HG03039 (cell line): ENCODE measurements around the gene PIH1D1.
"Not testable (repeated sequence)": the region's sequence is repeated elsewhere in the genome, so short reads cannot be mapped to it uniquely, and the experiment has no call there.

Experiments
- ATAC-seq: cut with Tn5 transposase; IDR thresholded peaks from one replicate; pipeline ENCODE4 v1.9.1; 2021; ENCODE audit warnings: mild to moderate bottlenecking, moderate library complexity; ENCODE audit not compliant: unreplicated experiment

Gene PIH1D1

DNA sequence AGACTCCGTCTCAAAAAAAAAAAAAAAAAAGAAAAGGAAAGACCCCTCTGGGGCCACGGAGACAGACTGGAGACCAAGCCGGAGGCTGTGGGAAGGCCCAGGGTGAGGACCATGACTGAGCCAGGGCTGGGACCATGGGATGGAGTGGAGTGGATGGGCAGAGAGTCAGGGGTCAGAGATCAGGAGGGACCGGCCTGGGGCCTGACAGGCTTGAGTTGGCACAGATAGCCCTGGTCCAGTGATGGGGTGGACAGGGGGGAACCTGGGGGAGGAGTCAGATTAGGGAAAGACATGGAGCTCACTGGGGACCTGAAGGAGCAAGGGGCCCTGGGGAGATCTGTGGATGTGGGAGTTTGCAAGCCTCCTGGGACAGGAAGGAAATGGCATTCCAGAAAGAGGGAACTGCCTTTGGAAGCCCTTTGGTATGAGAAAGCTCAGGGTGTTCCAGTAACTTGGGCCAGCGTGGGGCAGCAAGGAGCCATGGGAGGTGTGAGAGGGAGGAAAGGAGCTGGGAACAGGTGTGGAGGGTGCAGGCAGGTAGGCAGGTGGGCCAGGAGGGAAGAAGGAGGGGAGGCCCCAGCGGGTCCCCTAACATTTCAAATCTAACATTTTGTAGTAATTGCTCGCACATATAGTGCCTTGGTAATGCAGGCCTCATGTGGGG is 29.5 kb upstream of the PIH1D1 start:
- ATAC-seq, result no peak

DNA sequence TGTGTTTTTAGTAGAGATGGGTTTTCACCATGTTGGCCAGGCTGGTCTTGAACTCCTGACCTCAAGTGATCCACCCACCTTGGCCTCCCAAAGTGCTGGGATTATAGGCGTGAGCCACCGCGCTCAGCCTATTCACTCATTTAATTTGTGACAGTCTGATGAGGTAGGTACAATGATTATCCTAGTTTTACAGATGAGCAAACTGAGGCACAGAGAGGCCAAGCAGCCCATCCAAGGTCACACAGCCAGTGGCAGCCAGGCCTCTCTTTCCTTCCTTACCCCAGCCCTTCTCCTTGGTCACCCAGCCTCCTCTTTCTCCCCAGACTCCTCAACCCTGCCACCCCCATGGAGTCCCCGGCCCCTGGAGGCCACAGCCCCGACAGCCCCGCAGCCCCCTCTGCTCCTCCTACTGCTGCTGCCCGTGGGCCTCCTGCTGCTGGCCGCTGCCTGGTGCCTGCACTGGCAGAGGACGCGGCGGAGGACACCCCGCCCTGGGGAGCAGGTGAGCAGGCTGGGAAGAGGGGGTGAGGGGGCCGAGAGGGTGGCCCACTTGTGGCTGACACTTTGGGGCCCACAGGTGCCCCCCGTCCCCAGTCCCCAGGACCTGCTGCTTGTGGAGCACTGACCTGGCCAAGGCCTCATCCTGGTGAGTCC is 28.5 kb upstream of the PIH1D1 start:
- ATAC-seq, result no peak

DNA sequence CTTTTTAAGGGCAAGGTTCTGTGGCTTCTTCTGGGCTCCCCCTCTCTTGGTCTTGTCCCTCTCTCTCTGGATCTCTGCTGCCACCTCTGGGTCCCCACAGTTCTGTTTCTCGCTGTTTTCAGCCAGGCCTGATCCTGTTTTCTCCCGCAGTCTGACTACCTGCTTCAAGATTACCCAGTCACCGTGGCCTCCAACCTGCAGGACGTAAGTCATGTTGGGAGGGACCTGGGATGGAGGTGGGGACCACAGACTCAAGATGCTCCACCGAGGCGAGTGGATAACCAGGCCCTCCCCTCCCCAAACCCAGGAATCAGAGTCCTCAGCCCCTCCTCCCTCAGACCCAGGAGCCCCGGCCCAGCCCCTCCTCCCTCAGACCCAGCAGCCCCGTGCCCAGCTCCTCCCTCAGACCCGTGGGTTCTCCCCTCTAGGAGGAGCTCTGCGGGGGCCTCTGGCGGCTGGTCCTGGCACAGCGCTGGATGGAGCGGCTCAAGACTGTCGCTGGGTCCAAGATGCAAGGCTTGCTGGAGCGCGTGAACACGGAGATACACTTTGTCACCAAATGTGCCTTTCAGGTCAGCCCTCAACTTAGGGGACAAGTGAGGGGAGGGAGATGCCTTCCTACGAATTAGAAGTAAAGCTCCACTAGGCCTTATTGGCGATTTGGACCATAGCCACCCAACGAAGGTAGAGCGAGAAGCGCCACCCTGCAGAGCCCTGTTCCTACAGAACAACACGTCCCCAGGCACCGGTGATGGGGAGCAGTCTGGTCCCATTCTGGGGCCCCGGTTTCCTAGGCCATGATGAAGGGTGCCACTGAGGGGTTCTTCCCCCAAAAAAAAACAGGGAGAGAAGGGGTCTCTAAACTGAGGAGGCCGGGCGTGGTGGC is 24.6 kb upstream of the PIH1D1 start:
- ATAC-seq, result no peak

DNA sequence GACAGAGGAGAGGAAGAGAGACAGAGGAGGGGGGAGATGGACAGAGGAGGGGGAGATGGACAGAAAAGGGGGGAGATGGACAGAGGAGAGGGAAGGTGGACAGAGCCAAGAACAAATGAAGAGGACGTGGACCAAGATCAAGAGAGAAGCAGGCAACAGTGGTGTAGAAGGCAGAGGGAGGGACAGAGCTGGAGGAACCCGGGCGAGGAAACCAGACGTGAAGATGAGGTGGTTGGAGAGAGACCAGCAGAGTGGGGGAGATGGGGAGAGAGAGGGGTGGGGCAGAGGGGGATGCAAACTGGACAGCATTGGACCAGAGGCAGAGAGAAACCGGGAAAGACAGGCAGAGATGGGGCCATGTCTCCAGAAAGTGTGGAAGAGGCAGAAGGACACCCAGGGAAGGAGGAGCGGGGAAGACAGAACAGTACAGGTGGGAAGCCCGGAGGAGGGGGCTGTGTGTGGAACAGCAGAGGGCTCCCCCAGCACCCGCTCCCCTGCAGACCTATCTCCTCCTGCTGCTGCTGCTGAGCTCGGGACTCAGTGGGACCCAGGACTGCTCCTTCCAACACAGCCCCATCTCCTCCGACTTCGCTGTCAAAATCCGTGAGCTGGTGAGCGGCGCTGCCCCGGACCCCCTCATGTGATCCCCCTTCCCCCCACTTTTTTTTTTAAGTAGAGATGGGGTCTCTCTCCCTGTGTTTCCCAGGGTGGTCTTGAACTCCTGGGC is 23.7 kb upstream of the PIH1D1 start:
- no peak for ATAC-seq

DNA sequence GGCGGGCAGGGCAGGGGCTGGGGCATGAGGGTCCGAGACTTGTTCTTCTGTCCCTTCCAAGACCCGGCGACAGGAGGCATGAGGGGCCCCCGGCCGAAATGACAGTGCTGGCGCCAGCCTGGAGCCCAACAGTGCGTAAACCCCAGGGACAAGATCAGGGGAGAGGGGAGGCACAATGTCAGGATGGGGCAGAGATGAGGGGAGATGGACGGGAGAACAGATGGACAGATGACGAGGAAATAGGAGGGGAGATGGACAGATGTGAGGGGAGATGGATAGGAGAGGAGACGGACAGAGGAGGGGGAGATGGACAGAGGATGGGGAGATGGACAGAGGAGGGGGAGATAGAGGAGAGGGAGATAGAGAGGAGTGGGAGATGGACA is 22.9 kb upstream of the PIH1D1 start:
- no peak for ATAC-seq

DNA sequence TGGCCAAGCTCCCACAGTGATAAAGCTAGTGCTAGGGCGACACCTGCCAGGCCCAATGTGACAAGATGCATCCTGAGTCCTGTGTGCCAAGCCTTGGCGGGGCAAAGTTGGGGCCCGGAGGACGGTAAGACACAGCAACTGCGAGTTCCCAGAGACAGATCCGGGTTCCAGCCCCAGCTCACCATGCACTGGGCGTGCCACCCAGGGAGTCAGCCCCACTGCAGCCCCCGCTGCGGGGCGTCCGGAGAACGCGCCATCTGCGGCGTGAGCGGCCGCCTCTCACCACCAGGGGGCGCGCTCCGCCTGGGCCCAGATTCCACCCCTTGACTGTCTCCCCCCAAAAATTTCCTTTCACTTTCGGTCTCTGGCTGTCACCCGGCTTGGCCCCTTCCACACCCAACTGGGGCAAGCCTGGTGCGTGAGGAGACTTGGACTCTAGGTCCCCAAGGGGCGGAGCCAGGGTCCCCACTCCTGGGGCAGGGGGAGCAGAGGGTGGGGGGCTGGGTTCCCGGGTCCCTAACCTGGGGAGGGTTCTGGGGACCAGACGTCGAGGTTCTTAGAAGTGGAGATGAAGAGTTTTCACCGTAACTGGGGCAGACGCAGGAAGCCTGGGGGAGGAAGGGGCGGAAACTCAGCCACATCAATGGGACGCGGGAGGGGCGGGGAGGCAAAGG is 22.4 kb upstream of the PIH1D1 start, which contains the start of gene FLT3LG:
FLT3LG (plus strand) TSS at position 348 of the 674 bp plus-strand sequence. CDS start 425 bp downstream, outside the sequence.
- no peak for ATAC-seq

DNA sequence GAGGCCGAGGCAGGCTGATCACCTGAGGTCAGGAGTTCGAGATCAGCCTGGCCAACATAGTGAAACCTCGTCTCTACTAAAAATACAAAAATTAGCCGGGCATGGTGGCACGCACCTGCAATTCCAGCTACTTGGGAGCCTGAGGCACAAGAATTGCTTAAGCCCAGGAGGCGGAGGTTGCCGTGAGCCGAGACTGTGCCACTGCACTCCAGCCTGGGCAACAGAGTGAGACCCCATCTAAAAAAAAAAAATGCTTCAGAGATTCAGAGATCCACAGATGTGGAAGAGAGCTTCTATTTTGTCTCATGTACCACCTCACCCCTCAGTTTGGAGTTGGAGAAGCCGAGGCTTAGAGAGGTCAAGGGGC is 21.9 kb upstream of the PIH1D1 start:
- not testable (repeated sequence) for ATAC-seq

DNA sequence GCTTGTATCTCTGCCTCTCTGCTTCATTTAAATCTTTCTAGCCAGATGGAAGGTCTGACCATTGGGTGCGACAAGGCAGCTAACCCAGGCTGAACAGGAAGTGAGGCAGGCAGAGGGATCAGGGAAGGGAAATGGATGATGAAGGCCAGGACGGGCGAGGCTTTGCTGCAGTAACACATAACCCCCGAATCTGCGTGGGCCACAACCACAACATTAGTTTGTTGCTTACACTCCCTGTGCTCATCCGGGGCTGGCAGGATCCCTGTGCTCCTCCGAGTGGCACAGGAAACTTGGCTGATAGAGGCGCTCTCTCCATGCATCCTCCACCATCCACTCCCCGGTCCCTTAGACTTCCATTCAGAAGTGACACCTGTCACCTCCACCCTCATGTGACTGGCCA is 21.3 kb upstream of the PIH1D1 start:
- no peak for ATAC-seq

DNA sequence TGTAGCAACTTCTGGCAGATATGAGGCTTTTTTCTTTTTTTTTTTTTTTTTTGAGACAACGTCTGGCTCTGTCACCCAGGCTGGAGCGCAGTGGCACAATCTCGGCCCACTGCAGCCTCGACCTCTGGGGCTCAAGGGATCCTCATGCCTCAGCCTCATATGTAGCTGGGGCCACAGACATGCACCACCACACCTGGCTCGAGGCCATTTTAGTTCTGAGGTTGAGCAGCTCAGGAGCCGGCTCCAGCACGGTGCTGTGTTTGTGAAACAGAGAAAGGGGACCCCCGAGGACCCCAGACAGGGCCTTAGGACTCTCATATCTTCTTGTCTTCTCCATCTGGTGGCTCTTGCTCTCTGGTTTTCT is 19.0 kb upstream of the PIH1D1 start:
- ATAC-seq, result no peak

DNA sequence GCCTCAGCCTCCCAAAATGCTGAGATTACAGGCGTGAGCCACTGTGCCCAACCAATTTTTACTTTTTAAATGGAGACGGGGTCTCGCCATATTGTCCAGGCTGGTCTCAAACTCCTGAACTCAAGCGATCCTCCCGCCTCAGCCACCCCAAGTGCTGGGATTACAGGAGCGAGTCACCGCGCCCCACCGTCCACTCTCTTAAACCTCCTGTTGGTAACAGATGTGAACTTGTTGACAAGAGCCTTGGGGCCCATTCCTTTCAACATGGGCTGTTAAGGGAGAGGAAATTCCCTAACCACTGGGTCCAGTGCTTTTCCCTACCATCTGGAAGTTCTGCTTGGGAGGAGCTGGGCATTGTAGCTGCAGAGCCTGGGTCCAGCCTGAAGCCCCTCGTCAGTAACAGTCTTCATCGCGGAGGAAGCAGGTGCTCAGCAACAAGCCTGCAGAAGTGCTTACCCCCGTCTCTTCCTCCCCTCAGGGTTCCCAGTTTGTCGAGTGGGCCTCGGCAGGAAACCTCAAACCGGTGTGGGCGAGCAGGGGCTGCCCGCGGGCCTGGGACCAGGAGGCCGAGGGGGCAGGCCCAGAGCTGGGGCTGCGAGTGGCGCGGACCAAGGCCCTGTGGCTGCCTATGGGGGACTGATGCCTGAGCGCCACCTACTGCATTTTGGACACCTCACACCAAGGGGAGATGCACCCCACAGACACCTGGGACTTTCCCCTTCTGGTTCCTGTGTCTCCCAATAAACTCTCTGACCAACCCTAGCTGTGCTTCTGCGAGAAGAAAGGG is 18.4 kb upstream of the PIH1D1 start:
- ATAC-seq, result peak; percentile 41

DNA sequence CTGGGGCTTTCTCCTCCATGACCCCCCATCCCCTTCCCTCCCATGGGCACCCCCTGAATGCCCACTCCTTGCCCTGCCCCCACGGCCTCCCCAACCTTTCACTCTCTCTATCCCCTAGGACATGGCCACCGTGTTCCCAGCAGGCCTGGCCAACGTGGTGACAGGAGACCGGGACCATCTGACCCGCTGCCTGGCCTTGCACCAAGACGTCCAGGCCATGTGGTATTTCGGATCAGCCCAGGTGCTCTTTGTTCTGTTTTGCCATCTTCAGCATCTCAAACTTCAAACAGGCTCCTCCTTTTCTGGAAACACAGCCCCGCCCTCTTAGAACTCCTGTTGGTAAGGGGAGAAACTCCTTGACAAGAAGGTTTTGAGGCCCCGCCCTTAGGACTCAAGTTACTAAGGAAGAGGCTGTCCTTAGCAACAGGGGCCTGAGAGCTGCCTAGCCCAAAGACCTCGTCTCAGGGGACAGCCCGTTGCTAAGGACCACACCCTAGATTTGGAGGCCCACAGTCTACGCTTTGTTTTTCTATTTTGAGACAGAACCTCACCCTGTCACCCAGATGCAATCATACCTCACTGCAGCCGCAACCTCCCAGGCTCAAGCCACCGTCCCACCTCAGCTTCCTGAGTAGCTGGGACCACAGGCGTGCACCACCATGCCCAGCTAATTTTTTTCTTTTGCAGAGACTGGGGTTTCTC is 17.3 kb upstream of the PIH1D1 start:
- peak; percentile 49 for ATAC-seq

DNA sequence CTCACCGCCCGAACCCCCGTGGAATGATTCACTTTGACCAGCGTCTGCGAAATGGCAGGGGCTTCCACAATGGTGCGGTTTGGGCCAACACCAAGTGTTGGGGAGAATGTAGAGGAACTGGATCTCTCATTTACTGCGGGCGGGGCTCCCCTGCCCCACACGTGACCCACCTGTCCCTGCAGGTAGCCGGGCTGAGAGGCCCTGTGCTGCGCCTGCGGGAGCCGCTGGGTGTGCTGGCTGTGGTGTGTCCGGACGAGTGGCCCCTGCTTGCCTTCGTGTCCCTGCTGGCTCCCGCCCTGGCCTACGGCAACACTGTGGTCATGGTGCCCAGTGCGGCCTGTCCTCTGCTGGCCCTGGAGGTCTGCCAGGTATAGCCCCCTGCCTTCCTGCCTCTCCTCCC is 16.6 kb upstream of the PIH1D1 start:
- no peak for ATAC-seq

DNA sequence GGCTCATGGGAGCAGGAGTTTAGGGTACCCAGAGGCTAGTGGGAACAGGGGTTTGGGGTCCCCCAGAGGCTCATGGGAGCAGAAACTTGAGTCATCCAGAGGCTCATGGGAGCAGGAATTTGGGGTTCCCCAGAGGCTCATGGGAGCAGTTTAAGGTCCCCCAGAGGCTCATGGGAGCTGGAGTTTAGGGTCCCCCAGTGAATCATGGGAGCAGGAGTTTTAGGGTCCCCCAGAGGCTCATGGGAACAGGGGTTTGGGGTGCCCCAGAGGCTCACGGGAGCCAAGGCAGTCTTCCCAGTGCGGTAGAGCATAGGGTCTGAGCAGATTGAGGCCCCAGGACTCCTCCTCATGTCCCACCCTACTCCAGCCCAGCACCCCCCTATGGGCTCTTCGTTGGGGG is 13.8 kb upstream of the PIH1D1 start:
- ATAC-seq, result no peak

DNA sequence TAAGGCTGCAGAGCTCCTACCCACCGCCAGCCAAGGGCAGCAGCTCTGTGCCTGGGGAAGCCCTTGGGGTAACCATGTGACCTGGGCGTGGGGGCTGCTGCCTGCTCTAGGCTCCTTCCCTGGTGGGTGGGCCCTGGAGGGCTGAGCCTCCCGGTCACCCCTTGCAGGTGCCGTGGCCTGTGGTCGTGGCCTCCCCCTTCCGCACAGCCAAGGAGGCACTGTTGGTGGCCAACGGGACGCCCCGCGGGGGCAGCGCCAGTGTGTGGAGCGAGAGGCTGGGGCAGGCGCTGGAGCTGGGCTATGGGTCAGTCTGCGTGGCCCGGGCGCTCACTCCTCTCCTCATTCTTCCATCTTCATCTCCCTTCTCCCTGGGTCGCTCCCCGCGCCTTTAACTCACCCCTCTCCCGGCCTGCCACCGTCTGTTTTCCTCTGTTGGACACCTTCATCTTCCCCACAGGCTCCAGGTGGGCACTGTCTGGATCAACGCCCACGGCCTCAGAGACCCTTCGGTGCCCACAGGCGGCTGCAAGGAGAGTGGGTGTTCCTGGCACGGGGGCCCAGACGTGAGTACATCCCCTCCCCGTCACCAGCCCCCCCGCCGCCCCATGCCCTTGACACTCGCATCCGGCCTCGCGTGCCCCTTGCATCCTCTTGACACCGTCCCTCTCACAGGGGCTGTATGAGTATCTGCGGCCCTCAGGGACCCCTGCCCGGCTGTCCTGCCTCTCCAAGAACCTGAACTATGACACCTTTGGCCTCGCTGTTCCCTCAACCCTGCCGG is 12.5 kb upstream of the PIH1D1 start:
- no peak for ATAC-seq

DNA sequence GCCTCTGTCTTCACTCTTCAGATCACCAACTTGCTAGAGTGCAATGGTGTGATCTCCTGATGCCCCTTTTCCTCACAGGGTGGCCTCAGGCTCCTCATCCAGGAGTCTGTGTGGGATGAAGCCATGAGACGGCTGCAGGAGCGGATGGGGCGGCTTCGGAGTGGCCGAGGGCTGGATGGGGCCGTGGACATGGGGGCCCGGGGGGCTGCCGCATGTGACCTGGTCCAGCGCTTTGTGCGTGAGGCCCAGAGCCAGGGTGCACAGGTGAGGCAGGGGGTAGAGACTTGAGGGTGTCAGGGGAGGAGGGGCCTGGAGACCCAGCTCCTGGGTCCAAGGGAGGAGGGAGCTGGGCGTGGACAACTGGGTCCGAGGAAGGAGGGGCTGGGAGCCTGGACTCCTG is 10.9 kb upstream of the PIH1D1 start:
- no peak for ATAC-seq

DNA sequence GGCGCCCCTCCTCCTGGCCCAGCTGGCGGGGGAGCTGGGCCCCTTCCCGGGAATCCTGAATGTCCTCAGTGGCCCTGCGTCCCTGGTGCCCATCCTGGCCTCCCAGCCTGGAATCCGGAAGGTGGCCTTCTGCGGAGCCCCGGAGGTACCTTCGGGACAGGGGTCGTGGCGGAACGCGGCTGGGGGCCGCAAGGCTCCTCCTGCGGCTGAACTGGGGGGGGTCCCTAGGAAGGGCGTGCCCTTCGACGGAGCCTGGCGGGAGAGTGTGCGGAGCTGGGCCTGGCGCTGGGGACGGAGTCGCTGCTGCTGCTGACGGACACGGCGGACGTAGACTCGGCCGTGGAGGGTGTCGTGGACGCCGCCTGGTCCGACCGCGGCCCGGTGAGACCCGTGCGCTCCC is 10.0 kb upstream of the PIH1D1 start:
- ATAC-seq, result no peak

DNA sequence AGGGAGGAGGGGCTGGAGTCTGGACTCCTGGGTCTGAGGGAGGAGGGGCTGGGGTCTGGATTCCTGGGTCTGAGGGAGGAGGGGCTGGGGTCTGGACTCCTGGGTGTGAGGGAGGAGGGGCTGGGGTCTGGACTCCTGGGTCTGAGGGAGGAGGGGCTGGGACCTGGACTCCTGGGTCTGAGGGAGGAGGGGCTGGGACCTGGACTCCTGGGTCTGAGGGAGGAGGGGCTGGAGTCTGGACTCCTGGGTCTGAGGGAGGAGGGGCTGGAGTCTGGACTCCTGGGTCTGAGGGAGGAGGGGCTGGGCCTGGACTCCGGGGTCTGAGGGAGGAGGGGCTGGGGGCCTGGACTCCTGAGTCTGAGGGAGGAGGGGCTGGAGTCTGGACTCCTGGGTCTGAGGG is 9.5 kb upstream of the PIH1D1 start:
- ATAC-seq, result not testable (repeated sequence)

DNA sequence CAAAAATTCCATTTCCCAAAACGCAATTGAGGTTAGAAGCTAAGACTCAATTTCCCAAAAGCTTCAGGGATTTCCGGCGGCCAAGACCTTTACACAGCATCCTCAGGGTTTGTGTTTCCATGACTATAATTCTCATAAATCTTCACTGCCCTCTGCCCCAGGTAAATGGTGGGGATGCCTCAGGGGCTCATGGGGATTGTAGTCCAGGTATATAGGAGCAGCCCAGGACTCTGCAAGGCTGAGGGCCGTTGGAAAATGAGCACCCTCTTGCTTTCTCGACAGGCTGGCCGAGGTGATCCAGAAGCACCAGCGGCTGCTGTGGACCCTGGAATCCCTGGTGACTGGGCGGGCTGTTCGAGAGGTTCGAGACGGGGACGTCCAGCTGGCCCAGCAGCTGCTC is 7.8 kb upstream of the PIH1D1 start:
- ATAC-seq, result no peak

DNA sequence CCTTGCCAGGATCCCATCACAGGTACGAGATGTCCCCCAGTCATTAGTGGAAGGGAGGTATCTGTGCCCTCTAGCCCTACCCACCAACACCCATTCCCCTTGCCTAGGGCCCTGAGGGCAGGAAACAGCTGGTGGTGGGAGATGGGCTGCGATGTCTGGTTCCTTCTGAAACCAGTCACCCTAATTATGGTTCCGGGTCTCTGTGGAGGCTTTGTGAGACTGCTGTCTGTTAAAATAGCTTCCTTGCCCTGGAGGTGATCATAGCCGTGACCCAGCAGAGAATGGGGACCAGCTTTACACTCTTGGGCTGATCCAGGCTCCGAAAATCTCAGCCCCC is 6.9 kb upstream of the PIH1D1 start:
- ATAC-seq, result no peak
